GM12801 (cell line): ENCODE results near the gene VSTM1.

Source experiments
- CTCF ChIP-seq: IDR thresholded peaks from one replicate; pipeline ENCODE4 v1.5.1; 2011; ENCODE audit warnings: control low read depth; ENCODE audit not compliant: insufficient read length; ENCODE audit errors: extremely low read depth

The VSTM1 gene

GRCh38 chr19:54081032-54081431 lies 17.3 kb upstream of the VSTM1 start, which contains the start of gene TARM1:
Gene TARM1 (minus strand): TSS chr19:54081365. CDS start chr19:54081340, 25 bp downstream.
- no peak for TF ChIP-seq CTCF

- TF ChIP-seq CTCF: no peak
These were observed 13.6 kb upstream of the VSTM1 start for GRCh38 chr19:54077334-54077733.

- TF ChIP-seq CTCF: no peak
These were observed 11.2 kb upstream of the VSTM1 start for GRCh38 chr19:54074851-54075250.

- TF ChIP-seq CTCF: no peak
These were observed 10.1 kb upstream of the VSTM1 start for GRCh38 chr19:54073829-54074228.

GRCh38 chr19:54069470-54069869 lies 5.8 kb upstream of the VSTM1 start:
- TF ChIP-seq CTCF: no peak

- TF ChIP-seq CTCF: no peak
These were observed 1.1 kb downstream of the VSTM1 start for GRCh38 chr19:54062643-54063042.

- TF ChIP-seq CTCF: no peak
These were observed 16.1 kb downstream of the VSTM1 start for GRCh38 chr19:54047616-54048015.

GRCh38 chr19:54045771-54046170 lies 17.9 kb downstream of the VSTM1 start:
- no peak for TF ChIP-seq CTCF
